Activated T-helper 1 cell treated with anti-CD3 and anti-CD28 coated beads, Interleukin-2, amount 50 U/mL, for 16 hours (primary cell): ENCODE results near the gene ZDHHC3.

Experiments used
- DNase-seq, 2 donors: peaks; one replicate each; pipeline ENCODE4 v3.0.0-alpha.2; 2020; ENCODE audit warnings: low read depth in 1 of 2, low spot score in 1 of 2

ZDHHC3 gene

DNA sequence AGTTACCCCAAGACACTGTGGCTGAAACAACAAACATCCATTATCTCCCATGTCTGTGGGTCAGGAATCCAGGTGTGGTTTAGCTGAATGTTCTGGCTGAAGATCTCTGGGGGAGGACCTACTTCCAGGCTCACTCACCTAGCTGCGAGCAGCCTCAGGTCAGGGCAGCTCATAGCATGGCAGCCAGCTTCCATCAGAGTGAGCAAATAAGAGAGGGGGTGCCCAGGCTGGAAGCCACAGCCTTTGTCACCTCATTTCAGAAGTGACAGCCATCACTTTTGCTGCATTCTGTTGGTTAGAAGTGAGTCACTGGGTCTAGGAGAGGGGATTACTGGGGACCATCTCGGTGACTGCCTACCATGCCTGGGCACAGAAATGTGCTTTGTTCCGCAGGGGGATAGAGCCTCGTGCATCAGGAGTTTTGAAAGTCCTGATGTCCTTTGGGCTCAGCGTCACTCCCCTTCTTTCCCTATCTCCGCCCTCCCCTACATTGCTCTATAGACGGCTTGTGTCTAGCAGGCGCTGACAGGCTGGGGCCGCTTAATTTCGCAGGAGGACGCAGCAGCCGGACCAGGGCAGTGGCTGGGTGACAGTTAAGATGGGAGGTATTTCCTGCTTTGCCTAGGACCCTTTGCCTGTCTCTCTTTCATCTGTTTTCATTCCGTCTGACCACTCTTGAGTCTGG is 76.1 kb downstream of the ZDHHC3 start:
- no peak for DNase-seq

DNA sequence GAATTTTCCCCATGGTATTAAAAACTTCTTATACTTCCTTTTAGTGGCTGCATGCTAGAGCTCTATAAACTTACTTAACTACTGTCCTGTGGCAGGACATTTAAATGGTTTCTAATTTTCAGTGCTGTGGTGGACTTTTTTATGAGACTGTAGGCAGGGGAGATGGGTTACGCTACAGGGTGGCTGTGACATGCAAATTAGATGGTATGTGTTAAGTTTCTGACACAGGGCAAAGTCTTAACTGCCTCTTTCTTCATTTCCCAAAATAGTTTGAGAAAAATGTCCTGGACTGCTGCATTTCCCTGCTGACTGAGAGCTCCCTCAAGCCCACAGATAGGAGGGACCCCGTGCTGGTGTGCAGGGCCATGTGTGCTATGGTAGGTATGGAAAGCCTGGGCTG is 79.5 kb downstream of the ZDHHC3 start:
- no peak for DNase-seq

DNA sequence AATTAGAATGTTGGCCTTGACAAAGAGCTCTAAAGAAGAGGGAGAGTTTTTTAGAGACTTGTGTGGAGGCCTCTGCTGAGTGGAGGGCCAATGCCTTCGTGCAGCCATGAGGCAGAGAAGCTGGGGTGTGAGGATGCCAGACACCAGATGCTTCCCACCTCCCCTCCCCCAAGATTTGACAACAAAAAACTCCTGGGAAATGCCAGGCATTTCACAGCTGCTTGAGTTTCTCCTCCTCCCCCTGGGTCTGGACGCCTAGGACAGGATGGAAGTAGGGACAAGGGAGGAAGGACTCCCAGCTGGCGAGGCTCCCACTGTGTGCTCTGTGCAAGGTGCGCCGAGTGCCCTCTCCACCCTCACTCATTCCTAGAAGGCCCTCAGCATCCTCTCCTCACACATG is 81.5 kb downstream of the ZDHHC3 start:
- DNase-seq, result no peak

- no peak for DNase-seq
Observed at GRCh38 chr3:44893097-44893496, 82.9 kb downstream of the ZDHHC3 start.

GRCh38 chr3:44892689-44893088 is 83.3 kb downstream of the ZDHHC3 start:
- DNase-seq, result no peak

DNA sequence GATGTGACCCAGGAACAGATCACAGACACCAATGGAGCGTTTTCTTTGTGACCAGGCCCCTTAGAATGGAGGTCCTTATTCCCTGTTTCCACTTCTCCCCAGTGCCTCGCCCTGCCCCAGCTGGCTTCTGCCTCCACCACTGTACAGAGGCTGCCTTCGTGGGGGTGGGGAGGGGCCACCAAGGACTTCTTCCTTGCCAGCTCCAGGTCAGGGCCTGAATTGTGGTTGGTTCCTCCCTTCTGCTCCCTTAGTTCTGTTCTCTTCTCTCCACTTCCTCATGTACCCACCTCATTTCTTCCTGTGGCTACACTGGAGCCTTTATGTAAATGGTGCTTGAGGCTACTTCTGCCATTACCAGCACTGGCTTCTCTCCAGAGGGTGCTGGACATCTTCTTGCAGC is 85.1 kb downstream of the ZDHHC3 start:
- no peak for DNase-seq

- no peak for DNase-seq
Observed at GRCh38 chr3:44890258-44890657, 85.7 kb downstream of the ZDHHC3 start.

DNA sequence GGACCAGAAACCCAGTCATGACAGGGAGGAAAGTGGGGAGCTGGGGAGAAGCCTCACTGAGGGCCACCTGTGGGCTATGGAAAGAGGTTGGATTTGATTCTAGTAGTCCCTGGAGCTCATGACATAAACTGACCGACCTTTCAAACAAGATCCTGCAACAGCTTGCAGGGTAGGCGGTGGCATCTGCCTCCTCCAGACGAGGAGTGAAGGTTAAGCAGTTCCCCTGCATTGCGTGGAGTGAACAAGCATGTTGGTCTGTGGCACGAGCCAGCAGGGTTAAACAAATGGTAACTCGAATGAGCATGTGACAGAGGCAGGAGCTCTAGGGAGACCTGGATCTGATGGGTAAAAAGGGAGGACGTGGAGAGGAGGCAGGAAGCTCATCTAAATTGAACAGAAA is 88.9 kb downstream of the ZDHHC3 start:
- DNase-seq, result no peak

DNA sequence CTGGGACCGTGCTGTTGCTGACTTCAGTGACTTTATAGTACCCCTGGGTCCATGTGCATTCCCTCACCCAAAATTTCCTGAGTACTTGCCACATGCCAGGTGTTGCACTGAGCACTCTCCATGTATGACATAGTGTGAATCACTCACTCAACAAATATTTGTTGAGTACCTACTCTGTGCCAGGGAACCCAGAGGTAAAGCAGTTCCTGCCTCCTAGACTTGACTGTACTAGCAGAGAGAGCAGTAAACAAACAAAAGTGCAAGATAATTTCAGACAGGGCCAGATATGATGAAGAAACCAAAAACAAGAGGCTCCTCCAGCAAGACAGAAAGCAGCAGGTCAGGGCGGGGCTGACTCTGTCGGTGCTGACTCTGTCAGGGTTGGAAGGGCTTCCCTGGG is 89.4 kb downstream of the ZDHHC3 start:
- no peak for DNase-seq

DNA sequence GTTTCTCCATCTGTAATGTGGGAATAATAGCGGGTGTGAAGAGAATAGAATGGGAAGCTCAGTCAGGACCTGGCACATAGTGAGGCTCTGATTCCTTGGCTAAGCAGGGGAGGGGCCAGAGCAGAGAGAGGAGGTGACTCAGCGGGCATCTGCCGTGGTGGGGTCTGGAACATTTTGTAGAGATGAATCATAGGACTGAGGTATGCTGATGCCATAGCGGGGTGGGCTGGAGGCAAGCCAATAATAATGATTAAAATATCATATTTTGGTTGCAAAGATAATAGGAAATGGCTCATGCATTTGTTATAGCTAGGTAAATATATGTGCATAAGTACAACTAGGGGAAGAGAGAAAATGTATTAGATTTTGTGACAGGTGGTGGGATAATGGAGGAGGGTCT is 90.4 kb downstream of the ZDHHC3 start:
- DNase-seq, result no peak

GRCh38 chr3:44883999-44884431 is 92.0 kb downstream of the ZDHHC3 start:
- DNase-seq, result no peak

GRCh38 chr3:44883213-44883955 is 92.6 kb downstream of the ZDHHC3 start:
- DNase-seq, result no peak

DNA sequence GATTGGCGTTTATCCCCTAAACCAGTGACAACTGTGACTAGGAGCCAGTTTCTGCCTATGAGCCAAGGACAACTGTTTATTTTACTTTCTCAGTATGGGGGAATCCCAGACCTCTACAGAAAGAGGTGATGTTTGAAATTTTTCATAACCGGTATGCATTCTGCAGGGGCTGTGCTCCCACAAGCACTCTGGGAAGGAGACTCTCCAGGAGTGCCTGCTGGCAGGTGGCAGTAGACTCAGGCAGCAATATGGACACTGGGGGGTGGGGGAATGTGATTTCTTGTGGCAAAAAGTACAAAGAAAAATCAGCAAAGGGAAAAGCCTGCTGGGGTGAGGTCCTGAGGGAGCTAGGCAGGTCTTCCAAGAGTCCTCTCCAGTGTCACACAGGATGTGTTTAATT is 95.7 kb downstream of the ZDHHC3 start:
- no peak for DNase-seq

DNA sequence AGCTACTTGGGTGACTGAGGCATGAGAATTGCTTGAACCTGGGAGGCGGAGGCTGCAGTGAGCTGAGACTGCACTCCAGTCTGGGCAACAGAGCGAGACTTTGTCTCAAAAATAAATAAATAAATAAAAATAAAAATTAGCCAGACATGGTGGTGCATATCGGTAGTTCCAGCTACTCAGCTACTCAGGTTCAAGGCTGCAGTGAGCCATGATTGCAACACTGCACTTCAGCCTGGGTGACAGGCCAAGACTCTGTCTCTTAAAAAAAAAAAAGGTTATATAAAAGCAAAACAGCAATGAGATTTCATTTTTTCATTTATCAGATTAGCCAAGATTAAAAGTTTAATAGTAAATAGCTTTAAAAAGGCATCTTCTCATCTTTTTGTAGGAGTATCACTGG is 98.6 kb downstream of the ZDHHC3 start:
- DNase-seq, result no peak

DNA sequence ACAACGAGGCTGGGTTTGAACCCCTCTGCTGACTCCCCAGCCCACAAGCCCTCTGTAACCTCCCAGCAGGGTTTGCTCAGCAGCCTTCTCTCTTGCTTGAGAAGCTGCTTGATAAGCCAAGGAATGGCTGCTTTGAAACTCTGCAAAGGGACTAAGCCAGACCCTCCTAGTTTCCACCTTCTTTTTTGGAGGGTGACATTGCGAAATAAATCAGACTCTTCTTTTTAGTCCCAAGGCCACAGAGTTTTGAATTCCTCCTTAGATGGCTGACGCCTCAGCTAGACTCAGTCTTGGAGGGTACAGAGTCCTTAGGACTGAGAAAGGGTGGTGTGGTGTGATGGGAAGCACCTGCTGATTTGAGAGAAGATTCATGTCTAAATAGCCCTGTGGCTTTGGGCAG is 100.4 kb downstream of the ZDHHC3 start:
- no peak for DNase-seq
